Measurements from ENCODE around the gene C1orf52.

The C1orf52 gene

DNA sequence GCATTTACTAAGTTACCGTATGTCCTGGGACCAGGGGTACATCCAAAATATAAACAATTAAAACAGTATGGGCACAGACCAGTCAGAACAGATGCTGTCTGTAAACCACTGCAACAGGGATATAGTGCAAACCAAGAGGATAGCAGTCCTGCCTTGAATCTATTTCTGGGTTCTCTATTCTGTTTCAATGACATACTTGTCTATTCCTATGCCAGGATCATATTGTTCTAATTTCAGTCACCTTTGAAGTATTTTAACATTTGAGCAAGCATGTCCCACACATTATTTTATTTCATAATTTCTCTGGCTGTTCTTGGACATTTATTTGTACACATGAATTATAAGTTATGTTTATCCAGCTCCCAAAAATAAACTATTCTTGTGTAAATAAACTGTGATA lies 30.5 kb downstream of the C1orf52 start:
- no peak overlapping the region for H3K4me3 ChIP-seq (ENCODE audit: low read depth in 1 of 2, low read length in 2 of 2)
- H3K27me3 ChIP-seq (ENCODE audit: low read depth, low read length): no peaks in the 10 kb centered on the region

DNA sequence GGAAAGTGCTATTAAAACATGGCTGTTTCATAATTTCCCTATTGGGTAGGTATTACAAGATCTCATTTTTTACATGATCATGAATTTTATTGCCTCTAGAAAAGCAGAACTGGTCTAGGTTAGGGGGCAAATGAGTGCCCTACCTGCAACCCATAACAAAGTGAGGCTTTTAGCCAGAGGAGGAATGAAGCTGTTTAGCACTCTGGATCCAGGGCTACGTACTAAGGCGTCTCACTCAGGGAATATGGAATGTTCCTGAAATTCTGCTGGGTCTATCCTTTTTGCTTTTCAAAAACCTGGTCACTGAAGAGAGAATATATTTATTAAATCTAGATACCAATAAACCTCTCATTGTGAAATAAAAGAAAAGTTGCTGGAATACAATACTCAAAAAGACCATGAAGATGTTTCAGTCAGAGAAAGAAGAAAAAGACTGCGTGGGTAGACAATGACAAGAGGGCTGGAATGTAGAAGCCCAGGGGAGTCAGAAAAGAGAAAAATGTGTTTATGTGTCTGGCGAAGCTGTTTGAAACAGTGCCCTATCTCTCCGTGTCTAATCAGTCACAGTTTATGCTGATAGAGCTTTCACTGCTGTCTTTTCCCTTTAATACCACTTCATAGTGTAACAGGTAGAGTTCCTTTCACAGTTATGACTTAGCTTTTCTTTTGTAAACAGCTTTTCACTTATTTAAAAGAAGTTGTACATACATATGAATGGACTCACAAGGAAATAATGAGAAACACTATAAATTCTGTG lies 33.7 kb downstream of the C1orf52 start:
- peaks cover 7 to 15% of the 10 kb centered on the region in 2 donors for H3K4me1 ChIP-seq (ENCODE audit: control insufficient read depth in 1 of 2, insufficient read depth in 2 of 2, low read length in 2 of 2)
- H3K27me3 ChIP-seq (ENCODE audit: low read depth, low read length): no peaks in the 10 kb centered on the region
- H3K9me3 ChIP-seq (ENCODE audit: control insufficient read depth in 1 of 2, low read length in 2 of 2): no peaks in the 10 kb centered on the region
- peak overlapping the region; percentile 48 for H3K27ac ChIP-seq (ENCODE audit: low read length)
- no peak overlapping the region for H3K4me3 ChIP-seq (ENCODE audit: low read depth in 1 of 2, low read length in 2 of 2)
- H3K36me3 ChIP-seq (ENCODE audit: control insufficient read depth in 1 of 2, insufficient read depth in 2 of 2, low read length in 2 of 2): no peaks in the 10 kb centered on the region

More for the DNA sequence above, 30.5 kb downstream of the C1orf52 start:
- Histone ChIP-seq H3K36me3 (ENCODE audit: control insufficient read depth in 1 of 2, insufficient read depth in 2 of 2, low read length in 2 of 2) (no peaks in the 10 kb centered on the region), H3K9me3 (ENCODE audit: control insufficient read depth in 1 of 2, low read length in 2 of 2) (no peaks in the 10 kb centered on the region), H3K4me1 (ENCODE audit: control insufficient read depth in 1 of 2, insufficient read depth in 2 of 2, low read length in 2 of 2) (peaks cover 7 to 13% of the 10 kb centered on the region in 2 donors), H3K27ac (ENCODE audit: low read length) (no peak overlapping the region)

- no peak overlapping the region for H3K4me3 ChIP-seq (ENCODE audit: low read depth in 1 of 2, low read length in 2 of 2)
- peaks cover 14 to 18% of the 10 kb centered on the region in 2 donors for H3K4me1 ChIP-seq (ENCODE audit: control insufficient read depth in 1 of 2, insufficient read depth in 2 of 2, low read length in 2 of 2)
- peak overlapping the region; percentile 59 for H3K27ac ChIP-seq (ENCODE audit: low read length)
- H3K27me3 ChIP-seq (ENCODE audit: low read depth, low read length): no peaks in the 10 kb centered on the region
- H3K9me3 ChIP-seq (ENCODE audit: control insufficient read depth in 1 of 2, low read length in 2 of 2): no peaks in the 10 kb centered on the region
- H3K36me3 ChIP-seq (ENCODE audit: control insufficient read depth in 1 of 2, insufficient read depth in 2 of 2, low read length in 2 of 2): no peaks in the 10 kb centered on the region
Measured at GRCh38 chr1:85224734-85225623, 34.5 kb downstream of the C1orf52 start.

- peaks cover 14 to 18% of the 10 kb centered on the region in 2 donors for H3K4me1 ChIP-seq (ENCODE audit: control insufficient read depth in 1 of 2, insufficient read depth in 2 of 2, low read length in 2 of 2)
- H3K9me3 ChIP-seq (ENCODE audit: control insufficient read depth in 1 of 2, low read length in 2 of 2): no peaks in the 10 kb centered on the region
- H3K27me3 ChIP-seq (ENCODE audit: low read depth, low read length): no peaks in the 10 kb centered on the region
- H3K4me3 ChIP-seq (ENCODE audit: low read depth in 1 of 2, low read length in 2 of 2): no peak overlapping the region
- H3K36me3 ChIP-seq (ENCODE audit: control insufficient read depth in 1 of 2, insufficient read depth in 2 of 2, low read length in 2 of 2): no peaks in the 10 kb centered on the region
- no peak overlapping the region for H3K27ac ChIP-seq (ENCODE audit: low read length)
Measured at GRCh38 chr1:85224295-85224694, 35.2 kb downstream of the C1orf52 start.

DNA sequence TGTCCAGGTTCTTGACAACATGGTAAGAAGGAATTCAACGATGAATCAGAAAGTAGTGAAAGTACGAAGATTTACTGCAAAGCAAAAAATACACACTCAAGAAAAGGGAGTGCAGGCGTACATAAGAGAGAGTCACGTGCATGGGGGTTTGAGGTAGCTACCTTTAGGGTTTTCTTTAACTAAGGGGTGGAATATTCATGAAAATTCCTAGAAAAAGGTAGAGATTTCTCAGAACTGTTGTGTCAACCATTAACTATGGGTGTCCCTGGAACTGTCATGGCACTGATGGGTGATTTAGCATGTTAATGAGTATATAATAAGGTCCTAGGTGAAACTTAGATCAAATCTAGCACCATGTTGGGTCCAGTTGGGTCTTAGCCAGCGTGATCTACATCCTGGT lies 36.1 kb downstream of the C1orf52 start:
- Histone ChIP-seq H3K27ac (ENCODE audit: low read length) (no peak overlapping the region), H3K27me3 (ENCODE audit: low read depth, low read length) (no peaks in the 10 kb centered on the region), H3K36me3 (ENCODE audit: control insufficient read depth in 1 of 2, insufficient read depth in 2 of 2, low read length in 2 of 2) (no peaks in the 10 kb centered on the region), H3K4me1 (ENCODE audit: control insufficient read depth in 1 of 2, insufficient read depth in 2 of 2, low read length in 2 of 2) (peaks cover 14 to 18% of the 10 kb centered on the region in 2 donors), H3K4me3 (ENCODE audit: low read depth in 1 of 2, low read length in 2 of 2) (no peak overlapping the region), H3K9me3 (ENCODE audit: control insufficient read depth in 1 of 2, low read length in 2 of 2) (no peaks in the 10 kb centered on the region)

GRCh38 chr1:85220756-85221201 lies 38.7 kb downstream of the C1orf52 start:
- Histone ChIP-seq H3K4me3 (ENCODE audit: low read depth in 1 of 2, low read length in 2 of 2) (no peak overlapping the region), H3K27ac (ENCODE audit: low read length) (peak overlapping the region; percentile 74), H3K4me1 (ENCODE audit: control insufficient read depth in 1 of 2, insufficient read depth in 2 of 2, low read length in 2 of 2) (peaks cover 14 to 17% of the 10 kb centered on the region in 2 donors), H3K9me3 (ENCODE audit: control insufficient read depth in 1 of 2, low read length in 2 of 2) (no peaks in the 10 kb centered on the region), H3K36me3 (ENCODE audit: control insufficient read depth in 1 of 2, insufficient read depth in 2 of 2, low read length in 2 of 2) (no peaks in the 10 kb centered on the region), H3K27me3 (ENCODE audit: low read depth, low read length) (no peaks in the 10 kb centered on the region)

DNA sequence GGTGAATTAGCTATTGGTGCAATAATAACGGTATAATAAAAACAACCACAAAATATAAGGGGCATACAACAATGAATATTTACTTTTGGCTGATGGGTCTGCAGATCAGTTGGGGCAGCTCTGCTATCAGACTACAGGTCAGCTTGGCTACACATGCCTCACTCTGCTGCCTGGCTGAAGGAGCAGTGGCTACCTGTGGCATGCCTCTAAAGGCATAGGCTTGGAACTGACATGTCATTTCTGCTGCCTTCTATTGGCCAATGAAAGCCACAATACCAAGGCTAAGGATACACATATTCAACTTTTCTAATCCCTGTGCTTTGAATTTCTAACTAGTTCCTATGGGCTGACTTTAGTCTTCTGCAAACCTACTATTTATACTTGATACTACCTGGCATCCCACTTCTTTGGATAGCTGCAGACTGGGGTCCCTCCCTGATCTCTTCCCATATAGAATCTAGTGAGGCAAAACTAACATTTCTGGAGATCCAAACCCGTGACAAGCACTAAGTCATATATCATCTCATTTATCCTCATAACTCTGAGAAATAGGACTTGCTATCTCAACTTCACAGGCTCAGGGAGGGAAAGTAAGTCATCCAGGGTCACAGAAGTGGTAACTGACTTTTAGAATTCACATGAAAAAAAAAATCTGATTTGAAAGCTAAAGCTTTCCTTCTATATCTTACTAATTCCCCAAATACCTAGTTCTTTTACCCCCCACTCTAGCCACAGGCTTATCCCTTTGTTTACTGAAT lies 39.4 kb downstream of the C1orf52 start:
- Histone ChIP-seq H3K27ac (ENCODE audit: low read length) (peak overlapping the region; percentile 74), H3K36me3 (ENCODE audit: control insufficient read depth in 1 of 2, insufficient read depth in 2 of 2, low read length in 2 of 2) (no peaks in the 10 kb centered on the region), H3K4me1 (ENCODE audit: control insufficient read depth in 1 of 2, insufficient read depth in 2 of 2, low read length in 2 of 2) (peaks cover 7 to 10% of the 10 kb centered on the region in 2 donors), H3K27me3 (ENCODE audit: low read depth, low read length) (no peaks in the 10 kb centered on the region), H3K4me3 (ENCODE audit: low read depth in 1 of 2, low read length in 2 of 2) (peak overlapping the region in 1 of 2 donors; percentile 20), H3K9me3 (ENCODE audit: control insufficient read depth in 1 of 2, low read length in 2 of 2) (no peaks in the 10 kb centered on the region)

GRCh38 chr1:85216697-85217096 lies 42.8 kb downstream of the C1orf52 start:
- no peak overlapping the region for H3K27ac ChIP-seq (ENCODE audit: low read length)
- H3K36me3 ChIP-seq (ENCODE audit: control insufficient read depth in 1 of 2, insufficient read depth in 2 of 2, low read length in 2 of 2): no peaks in the 10 kb centered on the region
- no peaks in the 10 kb centered on the region for H3K27me3 ChIP-seq (ENCODE audit: low read depth, low read length)
- H3K4me1 ChIP-seq (ENCODE audit: control insufficient read depth in 1 of 2, insufficient read depth in 2 of 2, low read length in 2 of 2): peaks cover 5 to 7% of the 10 kb centered on the region in 2 donors
- no peaks in the 10 kb centered on the region for H3K9me3 ChIP-seq (ENCODE audit: control insufficient read depth in 1 of 2, low read length in 2 of 2)
- H3K4me3 ChIP-seq (ENCODE audit: low read depth in 1 of 2, low read length in 2 of 2): no peak overlapping the region

GRCh38 chr1:85214654-85215053 lies 44.8 kb downstream of the C1orf52 start:
- no peaks in the 10 kb centered on the region for H3K9me3 ChIP-seq (ENCODE audit: control insufficient read depth in 1 of 2, low read length in 2 of 2)
- H3K27me3 ChIP-seq (ENCODE audit: low read depth, low read length): no peaks in the 10 kb centered on the region
- no peaks in the 10 kb centered on the region for H3K36me3 ChIP-seq (ENCODE audit: control insufficient read depth in 1 of 2, insufficient read depth in 2 of 2, low read length in 2 of 2)
- H3K4me1 ChIP-seq (ENCODE audit: control insufficient read depth in 1 of 2, insufficient read depth in 2 of 2, low read length in 2 of 2): no peaks in the 10 kb centered on the region
- no peak overlapping the region for H3K27ac ChIP-seq (ENCODE audit: low read length)
- H3K4me3 ChIP-seq (ENCODE audit: low read depth in 1 of 2, low read length in 2 of 2): no peak overlapping the region

- no peaks in the 10 kb centered on the region for H3K36me3 ChIP-seq (ENCODE audit: control insufficient read depth in 1 of 2, insufficient read depth in 2 of 2, low read length in 2 of 2)
- no peak overlapping the region for H3K4me3 ChIP-seq (ENCODE audit: low read depth in 1 of 2, low read length in 2 of 2)
- H3K4me1 ChIP-seq (ENCODE audit: control insufficient read depth in 1 of 2, insufficient read depth in 2 of 2, low read length in 2 of 2): peaks cover 0 to 3% of the 10 kb centered on the region in 2 donors
- H3K27me3 ChIP-seq (ENCODE audit: low read depth, low read length): no peaks in the 10 kb centered on the region
- H3K9me3 ChIP-seq (ENCODE audit: control insufficient read depth in 1 of 2, low read length in 2 of 2): no peaks in the 10 kb centered on the region
- H3K27ac ChIP-seq (ENCODE audit: low read length): no peak overlapping the region
Measured at GRCh38 chr1:85208488-85208887, 51.0 kb downstream of the C1orf52 start.

Measured in muscle layer of duodenum (tissue), 2 donors.